GM20431 (cell line): ENCODE data around the gene MEA1.

ENCODE experiments used
- in situ Hi-C: fragments of 300-500 bp; cut with MseI, MboI; formaldehyde crosslinking; loops from one replicate; pipeline ENCODE4 v1.15.0; 2020; ENCODE audit warnings: low sequenced_read_pairs; ENCODE audit not compliant: unreplicated experiment

MEA1 gene

DNA sequence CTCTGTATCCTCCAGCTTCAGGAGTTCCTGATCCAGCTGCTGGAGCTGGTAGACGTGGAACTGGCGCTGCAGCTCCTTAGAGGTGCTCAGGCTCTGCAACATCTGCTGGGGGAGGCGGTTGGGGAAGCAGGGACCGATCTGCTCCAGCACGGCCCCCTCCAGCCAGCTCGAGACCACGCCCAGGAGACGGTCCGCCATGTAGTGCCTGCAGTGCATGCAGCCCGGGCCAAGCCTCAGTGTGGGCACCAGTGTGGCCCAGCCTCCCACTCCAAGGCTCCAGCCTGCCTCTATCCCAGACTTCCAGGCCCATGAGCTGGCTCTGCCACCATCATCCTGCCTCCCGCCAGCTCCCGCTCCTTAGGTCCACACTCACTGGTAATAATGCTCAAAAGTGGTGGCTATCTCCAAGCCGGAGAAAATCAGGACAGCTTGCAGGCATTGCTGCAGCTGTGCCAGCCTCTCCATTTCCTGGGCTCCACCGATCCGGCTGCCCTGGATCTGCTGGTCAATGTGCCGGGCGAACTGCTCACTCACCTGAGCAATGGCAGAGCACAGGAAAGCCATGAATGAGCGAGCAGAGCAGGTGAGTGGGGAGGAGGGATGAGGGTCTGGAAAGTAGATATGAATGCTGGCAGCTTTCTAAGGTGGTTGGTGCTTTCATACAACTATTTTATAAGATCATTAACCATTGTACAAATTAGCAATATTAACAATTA, 27.0 kb upstream of the MEA1 start:
- in situ Hi-C loops = no loop called here

DNA sequence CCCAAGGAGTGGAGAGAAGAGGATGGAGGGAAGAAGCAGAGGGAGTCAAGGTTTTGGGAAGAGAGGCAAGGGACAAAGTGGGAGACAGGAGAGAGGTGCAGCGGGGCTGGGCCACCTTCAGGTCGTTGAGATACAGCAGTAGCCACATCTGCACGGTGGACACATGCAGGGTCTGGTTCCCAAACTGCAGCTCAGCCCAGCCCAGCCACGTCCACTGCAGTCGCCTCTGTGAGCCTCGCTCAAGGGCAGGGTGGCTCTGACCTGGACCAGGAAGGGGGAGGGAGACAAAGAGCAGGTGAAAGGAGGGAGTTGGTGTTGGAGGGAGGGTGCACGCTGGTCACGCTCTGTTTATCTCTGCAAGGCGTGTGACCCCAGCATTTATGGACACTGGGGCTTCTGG, 25.0 kb upstream of the MEA1 start:
- in situ Hi-C loops = no loop called here

DNA sequence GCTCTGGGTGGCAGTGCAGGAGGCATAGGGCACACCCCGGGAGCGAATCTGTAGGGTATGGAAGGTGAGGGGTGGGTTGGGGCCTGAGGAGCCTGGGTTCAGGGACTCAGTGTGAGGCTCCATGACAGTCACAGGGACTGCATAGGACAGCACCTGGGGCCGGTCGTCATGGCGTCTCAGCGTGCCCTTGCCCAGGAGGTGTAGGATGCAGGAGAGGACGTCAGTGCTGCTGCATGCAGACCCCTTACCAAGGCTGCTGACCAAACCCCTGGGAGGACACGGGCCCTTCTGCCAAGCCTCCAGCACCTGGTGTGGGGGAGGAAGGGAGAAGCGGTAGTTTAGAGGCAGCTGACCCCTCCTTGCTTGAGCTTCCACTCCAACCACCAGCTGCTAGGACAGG, 24.0 kb upstream of the MEA1 start:
- in situ Hi-C loops = no loop called here

DNA sequence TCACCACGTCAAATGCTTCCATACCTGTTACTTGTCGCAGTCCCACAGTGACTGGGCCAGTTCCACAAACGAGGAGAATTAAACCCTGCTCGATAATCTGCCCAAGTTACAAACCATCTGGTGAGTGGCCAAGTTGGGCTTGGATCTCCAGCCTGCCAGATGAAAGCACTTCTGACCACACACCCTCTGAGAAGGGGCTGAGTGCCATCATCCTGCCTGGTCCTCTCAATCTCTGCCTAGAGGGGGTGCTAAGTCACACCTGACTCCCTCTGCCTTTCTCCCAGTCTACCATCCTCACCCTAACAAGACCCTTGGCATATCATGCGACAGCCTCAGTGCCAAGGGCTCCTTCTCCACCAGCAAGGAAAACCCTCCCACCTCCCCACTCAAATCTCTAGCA, 23.5 kb upstream of the MEA1 start:
- in situ Hi-C loops = no loop called here

- in situ Hi-C loops = no loop called here
Measured at GRCh38 chr6:43036712-43037111, 23.0 kb upstream of the MEA1 start.

GRCh38 chr6:43035495-43036194, 21.9 kb upstream of the MEA1 start:
- in situ Hi-C loops = no loop called here

- in situ Hi-C loops = no loop called here
Measured at GRCh38 chr6:43034190-43034525, 20.4 kb upstream of the MEA1 start.

DNA sequence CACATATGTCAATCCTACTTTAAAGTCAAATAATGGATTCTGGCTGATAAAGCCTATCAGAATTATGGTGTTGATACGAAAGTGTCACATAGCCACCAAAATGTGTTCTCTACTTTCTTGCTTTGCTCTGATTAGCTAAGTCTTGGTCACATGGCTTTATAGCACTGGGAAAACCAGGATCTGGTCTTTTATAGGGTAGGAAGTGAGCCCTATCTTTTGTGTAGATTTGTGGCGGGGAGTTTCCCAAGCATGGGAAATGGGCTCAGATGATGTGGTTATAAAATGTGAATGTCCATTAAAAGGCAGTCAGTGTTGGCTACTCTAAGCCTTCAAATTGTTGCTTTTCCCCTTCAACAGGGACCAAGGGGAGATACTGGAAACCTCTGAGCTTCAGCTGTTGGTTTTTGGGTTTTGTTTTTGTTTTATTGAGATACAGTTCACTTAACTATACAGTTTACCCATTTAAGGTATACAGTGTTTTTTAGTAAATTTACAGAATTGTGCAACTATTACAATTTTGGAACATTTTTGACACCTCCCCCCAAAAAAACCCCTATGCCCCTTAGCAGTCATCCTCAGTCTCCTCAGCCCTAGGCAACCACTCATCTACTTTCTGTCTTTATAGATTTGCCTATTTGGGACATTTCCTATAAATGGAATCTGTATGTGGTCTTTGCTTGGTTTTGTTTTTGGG, 19.9 kb upstream of the MEA1 start:
- in situ Hi-C loops = no loop called here

DNA sequence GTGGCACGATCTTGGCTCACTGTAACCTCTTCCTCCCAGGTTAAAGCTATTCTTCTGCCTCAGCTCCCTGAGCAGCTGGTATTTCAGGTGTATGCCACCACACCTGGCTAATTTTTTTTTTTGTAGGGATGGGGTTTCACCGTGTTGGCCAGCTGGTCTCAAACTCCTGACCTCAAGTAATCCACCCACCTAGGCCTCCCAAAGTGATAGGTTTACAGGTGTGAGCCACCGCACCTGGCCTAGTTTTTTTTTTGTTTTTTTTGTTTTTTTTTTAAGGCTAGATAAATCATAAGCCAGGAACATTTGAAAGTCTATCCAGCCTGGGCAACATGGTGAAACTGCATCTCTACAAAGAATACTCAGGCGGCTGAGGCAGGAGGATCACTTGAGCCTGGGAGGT, 18.6 kb upstream of the MEA1 start:
- in situ Hi-C loops = no loop called here

DNA sequence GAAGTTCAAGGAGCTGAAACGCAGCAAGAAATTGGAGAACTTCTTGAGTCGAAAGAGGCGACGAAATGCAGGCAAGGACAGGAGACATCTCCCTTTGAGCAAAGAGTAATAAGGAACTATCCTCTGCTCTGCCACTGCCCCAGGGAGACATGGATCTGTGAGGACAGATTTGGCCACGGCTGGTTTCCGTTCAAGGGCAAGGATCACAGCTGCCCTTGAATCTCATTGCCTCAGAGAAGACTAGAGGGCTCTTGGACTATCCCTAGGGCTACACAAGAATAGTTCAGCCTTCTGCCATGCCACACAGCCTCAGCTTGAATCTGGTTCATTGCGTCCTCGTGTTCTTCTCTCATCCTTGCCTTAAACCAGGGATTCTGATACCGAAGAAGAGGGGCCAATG, 15.4 kb upstream of the MEA1 start:
- in situ Hi-C loops = no loop called here

DNA sequence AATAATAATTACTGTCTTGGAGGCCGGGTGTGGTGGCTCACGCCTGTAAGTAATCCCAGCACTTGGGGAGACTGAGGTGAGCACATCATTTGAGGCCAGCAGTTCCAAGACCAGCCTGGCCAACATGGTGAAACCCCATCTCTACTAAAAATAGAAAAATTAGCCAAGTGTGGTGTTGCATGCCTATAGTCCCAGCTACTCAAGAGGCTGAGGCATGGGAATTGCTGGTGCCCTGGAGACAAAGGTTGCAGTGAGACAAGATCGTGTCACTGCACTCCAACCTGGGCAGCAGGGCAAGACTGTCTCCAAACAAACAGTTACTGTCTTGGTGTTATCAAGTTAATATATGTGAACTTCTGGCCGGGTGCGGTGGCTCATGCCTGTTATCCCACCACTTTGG, 12.6 kb upstream of the MEA1 start:
- in situ Hi-C loops = no loop called here

DNA sequence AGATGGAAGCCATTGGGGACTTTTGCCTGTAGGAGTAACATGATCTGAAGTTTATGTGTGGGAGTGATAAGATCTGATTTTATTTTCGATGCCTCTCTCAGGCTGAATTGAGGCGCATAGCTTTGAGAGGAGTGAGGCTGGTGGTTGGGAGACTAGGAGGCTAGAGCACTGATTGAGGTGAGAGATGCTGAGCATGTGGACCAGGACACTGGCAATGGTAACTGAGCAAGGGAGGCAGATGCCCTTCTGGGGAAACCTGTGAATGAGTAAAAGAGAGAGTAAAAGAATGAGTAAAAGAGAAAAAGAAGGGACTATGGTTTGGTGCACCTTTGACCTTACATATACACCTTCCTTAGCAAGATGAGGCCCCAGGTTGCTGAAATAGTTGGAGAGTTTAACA, 10.7 kb upstream of the MEA1 start:
- in situ Hi-C loops = no loop called here

DNA sequence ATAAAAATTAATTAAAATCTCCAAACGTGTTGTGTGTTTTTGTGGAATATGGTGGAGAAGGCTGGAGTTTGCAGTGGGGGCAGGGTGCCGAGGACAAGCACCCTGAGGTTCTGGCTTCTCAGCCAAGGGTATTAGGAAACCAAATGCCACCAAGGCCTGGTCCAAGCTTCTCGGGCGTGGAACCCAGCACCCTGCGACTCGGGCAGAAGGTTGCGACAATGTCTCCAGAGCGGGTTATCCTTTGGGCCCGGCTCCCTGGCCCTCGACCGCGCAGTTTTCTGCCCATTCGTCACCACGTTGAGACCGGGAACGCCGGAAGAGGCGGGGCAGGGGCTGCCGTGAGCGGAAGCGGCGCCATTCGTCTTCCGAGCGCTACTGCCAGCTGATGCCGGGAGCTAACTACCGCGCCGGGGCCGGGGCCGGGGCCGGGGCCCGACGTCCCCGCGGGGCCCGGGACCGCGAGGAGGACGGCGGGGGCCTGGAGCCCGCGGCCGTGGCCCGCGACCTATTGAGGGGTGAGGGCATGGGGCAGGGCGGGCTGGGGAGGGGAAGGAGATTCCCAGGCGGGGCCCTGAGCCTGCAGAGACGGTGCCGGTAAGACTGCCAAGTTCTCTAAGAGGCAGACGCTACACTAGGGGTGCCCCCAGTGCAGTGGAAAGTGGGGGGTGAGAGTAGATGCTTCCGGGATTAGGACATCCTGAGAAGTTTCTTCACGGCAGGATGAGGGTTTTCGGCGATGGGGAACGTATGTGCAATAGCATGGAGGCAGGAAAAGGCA, 7.7 kb upstream of the MEA1 start, which contains the start of gene RRP36:
RRP36 (plus strand) TSS at position 354 of the 778 bp plus-strand sequence; CDS start at position 386, 32 bp downstream.
- in situ Hi-C loops = no loop called here

GRCh38 chr6:43020847-43021246, 7.1 kb upstream of the MEA1 start:
- in situ Hi-C loops = no loop called here

- in situ Hi-C loops = no loop called here
Measured at GRCh38 chr6:43020052-43020705, 6.4 kb upstream of the MEA1 start.

GRCh38 chr6:43019152-43019551, 5.4 kb upstream of the MEA1 start:
- in situ Hi-C loops = no loop called here

GRCh38 chr6:43016943-43017334, 3.2 kb upstream of the MEA1 start:
- in situ Hi-C loops = no loop called here

DNA sequence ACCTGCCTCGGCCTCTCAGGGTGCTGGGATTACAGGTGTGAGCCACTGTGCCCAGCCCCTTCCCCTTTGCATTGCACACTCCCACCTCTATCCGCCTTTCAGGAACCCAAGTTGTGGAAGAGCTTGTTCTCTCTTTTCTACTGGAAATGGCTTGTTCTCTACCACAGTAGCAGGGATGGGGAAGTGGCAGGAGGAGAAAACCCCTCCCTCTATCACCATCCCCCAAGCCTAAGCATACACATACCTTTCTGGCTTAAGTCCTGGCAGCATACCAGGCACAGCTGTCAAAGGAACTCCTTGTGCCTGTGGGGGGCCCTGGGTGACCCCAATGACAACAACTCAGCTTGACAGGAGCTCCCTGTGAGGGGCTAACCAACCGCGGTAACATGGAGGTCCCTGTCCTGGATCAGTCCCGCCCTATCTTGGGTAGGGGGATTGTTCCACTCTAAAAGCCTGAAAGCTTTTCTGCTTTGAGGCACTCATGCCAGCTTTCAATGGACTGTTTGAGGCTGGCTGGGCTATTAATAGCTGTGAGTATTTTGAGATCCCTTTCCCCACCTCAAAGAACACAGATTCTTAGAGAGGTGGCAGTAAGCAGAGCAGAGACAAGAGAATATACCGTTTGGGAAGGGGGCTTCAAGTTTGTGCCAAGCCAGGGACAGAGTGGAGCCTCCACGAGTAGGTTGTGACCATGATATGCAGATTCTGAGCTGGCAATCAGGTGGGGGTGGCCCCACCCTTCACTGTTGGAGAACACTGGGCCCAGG, 2.6 kb upstream of the MEA1 start:
- in situ Hi-C loops = no loop called here

DNA sequence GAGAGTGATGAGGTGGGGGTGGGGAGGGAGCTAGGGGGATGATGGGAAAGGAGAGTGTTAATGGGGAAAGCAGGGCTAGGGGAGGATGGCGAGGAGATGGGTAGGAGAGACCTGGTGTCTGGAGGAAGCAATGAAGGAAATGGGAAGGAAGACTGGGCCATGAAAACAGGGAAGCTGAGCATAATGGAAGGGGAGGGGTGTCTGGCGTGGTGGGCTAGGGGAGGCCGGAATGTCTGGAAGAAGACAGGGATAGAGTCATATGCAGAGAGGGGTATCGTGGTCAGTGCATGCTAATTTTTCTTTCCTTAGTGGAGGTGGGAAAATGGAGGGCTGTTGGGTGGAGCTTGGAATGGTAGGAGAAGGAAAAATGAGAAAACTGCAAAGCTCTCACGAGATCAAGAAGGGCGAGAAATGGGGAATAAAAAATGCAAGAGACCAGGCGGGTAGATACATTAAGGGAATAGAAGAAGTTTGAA, 726 bp upstream of the MEA1 start:
- in situ Hi-C loops = no loop called here
